ENCODE measurements around the gene IPCEF1. TPM values are rescaled to one million over a fixed set of nuclear protein-coding genes. Genes with fewer than 3 reads are reported as not detected.

The IPCEF1 gene
- total and polyA plus RNA-seq, 2 of the 8 experiments (the other 6 are each of a cell fraction or from before 2014, with no cell fraction given), result 0.41 to 0.78 TPM

GRCh38 chr6:154187714-154188113 is 168.9 kb downstream of the IPCEF1 start:
- Histone ChIP-seq H2BK20ac (ENCODE audit: low read length) (no peak overlapping the region), H4K91ac (replicated peaks; ENCODE audit: insufficient read length, low read length) (no peak overlapping the region), H3K4me3 (ENCODE audit: extremely low read depth in 1 of 4, insufficient read depth in 2 of 4, low read depth in 3 of 4, low read length in 4 of 4) (no peak overlapping the region), H3K9ac (replicated peaks in 1 of 4; ENCODE audit: extremely low read depth in 1 of 4, low read depth in 3 of 4, low read length in 3 of 4) (no peak overlapping the region), H3K79me1 (ENCODE audit: low read depth, low read length) (no peaks in the 10 kb centered on the region), H2BK15ac (ENCODE audit: low read length) (no peak overlapping the region), H2BK12ac (ENCODE audit: low read depth, low read length) (no peak overlapping the region), H2BK120ac (replicated peaks; ENCODE audit: low read depth, low read length) (no peak overlapping the region), H4K5ac (ENCODE audit: insufficient read length, low read depth, low read length) (no peak overlapping the region), H2AFZ (ENCODE audit: low read length) (no peak overlapping the region), H3K4ac (replicated peaks; ENCODE audit: insufficient read length, low read depth, low read length) (no peak overlapping the region), H4K20me1 (replicated peaks in 1 of 2; ENCODE audit: control insufficient read depth in 1 of 2, insufficient read depth in 2 of 2, low read length in 2 of 2) (no peaks in the 10 kb centered on the region), H3K4me1 (replicated peaks in 1 of 4; ENCODE audit: control insufficient read depth in 3 of 4, insufficient read depth in 4 of 4, low read length in 3 of 4) (no peaks in the 10 kb centered on the region), H3K14ac (ENCODE audit: insufficient read length) (no peak overlapping the region), H3K27me3 (replicated peaks in 1 of 4; ENCODE audit: control insufficient read depth in 3 of 4, extremely low read depth in 1 of 4, insufficient read depth in 3 of 4, low read length in 3 of 4) (no peaks in the 10 kb centered on the region), H3K9me3 (ENCODE audit: insufficient read depth in 2 of 2, low read depth in 1 of 2, low read length in 1 of 2) (no peaks in the 10 kb centered on the region), H3K56ac (replicated peaks; ENCODE audit: insufficient read length, low read depth, low read length) (no peak overlapping the region), H3K4me2 (ENCODE audit: insufficient read depth in 1 of 2, low read depth in 2 of 2, low read length in 2 of 2) (no peak overlapping the region), H3K23me2 (ENCODE audit: low read depth, low read length) (no peaks in the 10 kb centered on the region), H3K79me2 (ENCODE audit: control insufficient read depth in 1 of 2, insufficient read depth in 2 of 2, low read length in 2 of 2) (no peaks in the 10 kb centered on the region), H3K27ac (ENCODE audit: low read depth, low read length) (no peak overlapping the region), H3K36me3 (ENCODE audit: control insufficient read depth in 2 of 4, insufficient read depth in 4 of 4, low read length in 3 of 4) (no peaks in the 10 kb centered on the region), H3K18ac (ENCODE audit: extremely low read depth, low read length) (no peak overlapping the region), H2AK5ac (ENCODE audit: low read depth, low read length) (no peak overlapping the region), H3K23ac (ENCODE audit: insufficient read length) (no peak overlapping the region), H4K8ac (ENCODE audit: extremely low read depth, insufficient read depth, low read length) (no peak overlapping the region), H2BK5ac (ENCODE audit: low read depth, low read length) (no peak overlapping the region)
- CTCF ChIA-PET (ENCODE audit: partially characterized antibody), result interaction anchor here (1.7 kb wide), 1 partner anchor 20 kb away, joined by 5 read pairs; no protein-coding TSS in a partner anchor
- DNase-seq (ENCODE audit: low read depth in 1 of 2, low spot score in 2 of 2) (no peak), FAIRE-seq (no peak)
- POLR2A ChIA-PET (ENCODE audit: partially characterized antibody), result no interaction called here
- TF ChIP-seq KDM1A (IDR thresholded peaks at IDR 0.05; ENCODE audit: borderline replicate concordance, low read length) (no peak), GABPA (IDR thresholded peaks at IDR 0.05; ENCODE audit: borderline replicate concordance, insufficient read depth, low read length) (no peak), RBBP5 (IDR thresholded peaks at IDR 0.05; ENCODE audit: borderline replicate concordance, low read depth, low read length) (no peak), E2F6 (IDR thresholded peaks at IDR 0.05) (no peak), KDM5A (IDR thresholded peaks at IDR 0.05; ENCODE audit: low read length) (no peak), POU5F1 (IDR thresholded peaks at IDR 0.05; ENCODE audit: low read depth, low read length) (no peak), TEAD4 (IDR thresholded peaks at IDR 0.05; ENCODE audit: low read depth, low read length) (no peak), JUN (IDR thresholded peaks at IDR 0.05; ENCODE audit: low read depth, low read length) (no peak), RNF2 (IDR thresholded peaks at IDR 0.05; ENCODE audit: borderline replicate concordance, low read depth, low read length, missing control alignments, poor library complexity, severe bottlenecking) (no peak)
